Measurements from ENCODE around the gene BTRC.

Gene BTRC

GRCh38 chr10:101595591-101596433, 241.8 kb downstream of the BTRC start:
- DNase-seq = no peak

- DNase-seq = no peak
These were observed 243.3 kb downstream of the BTRC start for GRCh38 chr10:101597091-101597900.

DNA sequence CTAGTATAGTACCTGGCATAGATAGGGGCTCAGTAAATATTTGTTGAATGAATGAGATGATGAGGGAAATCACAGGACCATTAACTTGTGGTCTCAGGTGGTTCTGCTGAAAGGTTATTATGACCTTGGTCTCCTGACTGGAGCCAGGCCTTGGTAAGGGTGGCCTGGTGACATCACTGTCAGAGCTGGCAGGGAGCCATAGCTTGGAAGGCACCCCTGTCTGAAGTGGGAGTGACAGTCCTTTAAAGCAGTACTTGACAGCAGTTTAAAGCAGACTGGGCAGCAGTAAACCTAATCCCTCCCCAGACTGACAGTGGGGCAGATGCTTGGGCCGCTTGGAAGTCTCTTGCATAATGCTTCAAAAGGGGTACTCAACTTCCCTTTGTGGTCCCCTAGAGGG, 247.6 kb downstream of the BTRC start:
- no peak for DNase-seq

GRCh38 chr10:101602761-101603398, 248.9 kb downstream of the BTRC start:
- peak; percentile 36 for DNase-seq
